GM19193 (cell line): ENCODE results near the gene FAM210A.

Experiments
- POLR2A ChIP-seq: IDR thresholded peaks from 4 replicates; pipeline ENCODE4 v1.6.1; 2011; ENCODE audit not compliant: insufficient read depth, insufficient read length; ENCODE audit errors: extremely low read depth

The FAM210A gene

GRCh38 chr18:13726232-13726971 is at the start of gene FAM210A, which contains the start of gene RNMT:
Gene FAM210A (minus strand): TSS chr18:13726558. CDS start chr18:13682077, 44,481 bp downstream.
Gene RNMT (plus strand): TSS chr18:13726673. CDS start chr18:13731518, 4,845 bp downstream.
- TF ChIP-seq POLR2A: peak; percentile 82

DNA sequence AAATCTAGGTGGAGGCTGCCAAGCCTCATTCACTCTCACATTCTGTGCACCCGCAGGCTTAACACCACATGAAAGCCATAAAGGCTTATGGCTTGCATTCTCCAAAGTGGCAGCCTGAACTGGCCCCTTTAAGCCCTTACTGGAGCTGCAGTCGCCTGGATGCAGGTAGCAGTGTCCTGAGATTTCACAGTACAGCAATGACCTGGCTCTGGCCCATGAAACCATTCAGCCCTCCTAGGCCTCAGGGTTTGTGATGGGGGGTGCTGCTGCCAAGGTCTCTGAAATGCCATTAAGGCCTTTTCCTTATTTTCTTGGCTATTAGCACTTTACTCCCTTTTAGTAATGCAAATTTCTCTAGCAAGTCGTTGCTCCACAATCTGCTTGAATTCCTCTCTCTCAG is 48.7 kb upstream of the FAM210A start:
- TF ChIP-seq POLR2A: no peak

GRCh38 chr18:13762690-13763439 is 36.5 kb upstream of the FAM210A start:
- TF ChIP-seq POLR2A: no peak

- no peak for TF ChIP-seq POLR2A
These were observed 33.7 kb upstream of the FAM210A start for GRCh38 chr18:13760047-13760446.

DNA sequence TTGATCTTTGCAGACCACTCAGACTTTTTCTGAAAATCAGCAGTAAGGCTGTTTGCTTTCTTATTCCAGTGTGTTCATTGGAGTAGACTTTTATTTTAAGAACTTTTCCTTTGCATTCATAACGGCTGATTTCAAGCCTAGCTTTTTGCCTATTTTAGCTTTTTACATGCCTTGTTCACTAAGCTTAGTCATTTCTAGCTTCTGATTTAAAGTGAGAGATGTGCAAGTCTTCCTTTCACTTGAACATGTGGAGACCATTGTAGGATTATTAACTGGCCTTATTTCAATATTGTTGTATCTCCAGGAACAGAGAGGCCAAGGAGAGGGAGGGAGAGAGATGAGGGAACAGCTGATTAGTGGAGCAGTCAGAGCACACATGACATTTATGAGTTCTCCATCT is 32.3 kb upstream of the FAM210A start:
- no peak for TF ChIP-seq POLR2A

GRCh38 chr18:13756671-13757070 is 30.3 kb upstream of the FAM210A start:
- no peak for TF ChIP-seq POLR2A

DNA sequence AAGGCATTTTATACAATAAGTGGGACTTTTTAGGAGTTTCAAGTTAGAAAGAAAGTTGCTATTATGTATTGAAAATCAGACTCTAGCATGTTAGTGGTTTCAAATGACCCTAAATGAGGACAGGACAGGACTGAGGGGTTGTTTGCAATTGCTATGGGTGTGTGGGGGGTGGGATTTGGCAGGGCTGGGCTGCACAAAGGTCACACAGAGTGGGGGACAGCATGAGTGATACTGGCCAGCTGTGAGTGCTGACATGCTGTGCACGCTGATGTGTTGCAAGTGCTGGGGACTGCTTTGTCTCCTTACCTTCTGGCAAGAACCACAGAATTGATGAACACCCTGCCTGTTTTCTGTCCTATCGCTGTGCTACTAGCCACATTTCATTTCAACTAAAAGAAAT is 29.9 kb upstream of the FAM210A start:
- TF ChIP-seq POLR2A: no peak

- TF ChIP-seq POLR2A: no peak
These were observed 20.3 kb upstream of the FAM210A start for GRCh38 chr18:13746633-13747032.

DNA sequence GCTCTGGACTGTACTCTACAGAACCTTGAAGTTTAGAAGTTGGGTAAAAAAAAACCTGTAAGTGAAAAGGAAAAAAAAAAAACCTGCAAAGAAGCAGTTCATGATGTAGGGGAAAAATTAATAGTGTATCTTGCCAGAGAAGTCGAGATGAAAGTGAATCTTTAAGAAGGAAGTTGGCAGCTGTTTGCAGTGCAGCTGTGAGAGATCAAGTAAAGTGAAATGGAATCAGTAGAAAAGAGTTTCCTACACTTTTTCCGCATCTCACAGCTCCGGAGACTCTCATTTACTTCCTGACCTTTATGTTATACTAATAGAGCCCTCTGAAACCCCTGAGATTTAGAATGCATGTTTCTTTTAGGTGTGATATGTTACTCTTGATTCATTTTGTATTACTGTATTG is 19.3 kb upstream of the FAM210A start:
- TF ChIP-seq POLR2A: no peak

GRCh38 chr18:13735681-13736080 is 9.3 kb upstream of the FAM210A start:
- TF ChIP-seq POLR2A: no peak

DNA sequence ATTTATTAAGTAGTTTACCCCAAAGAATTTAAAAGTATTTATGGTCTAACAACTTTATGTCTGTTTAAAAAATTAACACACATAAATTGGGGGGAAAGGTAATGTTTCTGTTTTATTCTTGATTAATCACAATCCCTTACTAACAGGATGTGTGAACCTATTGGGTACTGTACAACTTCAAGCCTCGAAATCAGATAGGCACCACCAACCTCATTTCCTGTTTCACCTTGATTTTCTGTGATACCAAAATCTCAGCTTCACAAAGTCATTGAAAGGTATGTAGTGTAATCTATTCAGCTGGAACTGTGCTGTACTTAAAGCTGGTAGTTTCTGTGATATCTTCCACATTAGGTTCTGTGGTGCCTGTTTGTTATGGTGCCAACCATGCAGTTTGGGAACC is 4.1 kb upstream of the FAM210A start:
- TF ChIP-seq POLR2A: no peak

GRCh38 chr18:13726972-13727331 is 594 bp upstream of the FAM210A start:
- TF ChIP-seq POLR2A: no peak

DNA sequence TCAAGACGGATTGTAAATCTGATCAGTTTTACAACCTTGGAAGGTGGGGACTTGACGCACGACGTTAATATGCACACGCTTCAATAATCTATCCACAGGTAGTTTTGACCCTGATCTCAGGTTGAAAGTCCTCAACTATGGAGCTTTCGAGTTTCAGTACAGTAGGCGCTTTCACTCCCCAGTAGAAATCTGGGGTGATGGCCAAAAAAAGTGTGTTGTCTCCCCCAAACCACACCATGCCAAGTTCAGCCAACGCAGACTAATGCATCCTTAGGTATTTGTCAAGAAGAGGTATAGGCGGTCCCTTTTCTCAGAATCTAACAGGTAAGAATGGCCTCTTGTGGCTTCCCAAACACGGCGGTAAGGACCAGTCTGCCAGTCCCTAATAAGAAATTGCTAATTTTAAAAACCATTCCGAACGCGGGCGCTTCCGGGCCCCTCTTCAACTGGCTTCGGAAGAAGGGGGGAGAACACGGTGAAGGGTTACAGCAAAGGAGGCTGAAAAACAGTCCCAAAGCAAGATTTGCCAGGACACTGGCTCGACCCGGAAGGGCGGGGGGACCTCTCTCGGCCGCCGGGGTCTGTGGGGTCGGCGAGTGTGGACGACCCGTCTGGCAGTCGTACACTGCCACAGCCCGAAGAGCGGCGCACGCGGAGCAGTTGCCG is 659 bp downstream of the FAM210A start:
- TF ChIP-seq POLR2A: no peak

DNA sequence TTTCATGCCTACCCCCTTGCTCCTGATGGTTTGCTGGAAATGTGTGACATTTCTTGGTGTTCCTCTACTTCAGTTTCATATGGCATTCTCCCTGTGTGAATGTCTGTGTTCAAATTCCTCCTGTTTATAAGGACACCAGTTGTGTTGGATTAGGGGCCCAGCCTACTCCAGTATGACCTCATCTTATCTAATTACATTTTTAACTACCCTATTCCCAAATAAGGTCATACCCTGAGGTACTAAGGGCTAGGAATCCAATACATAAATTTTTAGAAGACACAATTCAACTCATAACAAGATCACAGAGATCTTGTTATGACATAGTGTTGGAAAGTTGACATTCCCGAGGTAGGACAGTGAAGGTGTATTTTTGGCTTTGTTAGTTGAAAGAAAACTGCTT is 5.5 kb downstream of the FAM210A start:
- TF ChIP-seq POLR2A: no peak

DNA sequence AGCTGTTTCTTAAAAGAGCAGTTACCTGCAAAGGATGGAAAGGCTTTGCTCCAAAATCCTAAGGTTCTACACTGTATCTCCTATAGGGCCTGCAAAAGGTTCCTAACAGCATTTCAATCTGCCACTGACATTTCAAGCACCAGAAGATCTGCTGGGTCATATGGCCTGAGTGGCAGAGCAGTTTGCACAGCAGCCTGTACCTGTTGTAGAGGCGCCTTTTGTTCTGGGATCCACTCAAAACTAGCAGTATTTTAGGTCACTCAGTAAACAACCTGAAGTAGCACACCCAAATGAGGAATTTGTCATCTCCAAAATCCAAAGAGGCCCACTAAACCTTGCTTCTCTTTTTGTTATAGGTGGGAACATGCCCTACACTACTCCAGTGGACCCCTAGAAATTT is 6.2 kb downstream of the FAM210A start:
- no peak for TF ChIP-seq POLR2A
